Right forelimb (tissue), 1 donor: ENCODE results near the gene LMO1.

Experiments used
- DNase-seq: peaks from one replicate; pipeline ENCODE4 v3.0.0-alpha.2; 2018

LMO1 gene

DNA sequence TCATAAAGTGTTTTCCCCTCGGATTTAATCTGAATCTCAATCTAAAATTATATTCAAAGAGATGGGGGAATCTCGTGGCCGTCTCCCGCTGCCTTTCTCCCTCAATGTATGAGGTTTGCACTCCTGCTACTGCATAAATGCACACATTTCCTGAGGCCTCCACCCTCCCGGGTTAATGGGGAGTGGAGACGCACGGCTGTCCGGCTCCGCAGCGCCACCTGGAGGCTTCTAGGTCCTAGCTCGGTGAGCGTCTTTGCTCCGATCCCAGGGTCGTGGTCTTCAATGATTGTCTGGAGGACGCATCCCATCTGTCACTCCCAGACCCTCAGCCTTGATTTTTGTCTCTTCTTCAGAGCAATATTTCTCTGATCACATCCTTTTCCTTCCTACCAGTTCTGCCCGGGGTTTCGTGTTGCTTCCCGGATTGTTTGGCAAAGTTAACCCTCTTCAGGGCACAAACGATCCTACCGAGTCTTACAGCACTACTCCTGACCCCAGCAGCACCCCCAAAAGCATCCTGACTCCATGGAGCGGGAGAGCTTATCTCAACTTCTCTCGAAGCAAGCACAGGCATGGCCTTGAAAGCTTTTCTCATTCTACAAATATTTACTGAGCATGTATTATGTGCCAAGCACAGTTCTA lies at the start of gene LMO1:
TSS of gene LMO1 (minus strand) at position 110 of the 642 bp plus-strand sequence. CDS start 516 bp downstream, outside the sequence.
- DNase-seq: peak; percentile 88

DNA sequence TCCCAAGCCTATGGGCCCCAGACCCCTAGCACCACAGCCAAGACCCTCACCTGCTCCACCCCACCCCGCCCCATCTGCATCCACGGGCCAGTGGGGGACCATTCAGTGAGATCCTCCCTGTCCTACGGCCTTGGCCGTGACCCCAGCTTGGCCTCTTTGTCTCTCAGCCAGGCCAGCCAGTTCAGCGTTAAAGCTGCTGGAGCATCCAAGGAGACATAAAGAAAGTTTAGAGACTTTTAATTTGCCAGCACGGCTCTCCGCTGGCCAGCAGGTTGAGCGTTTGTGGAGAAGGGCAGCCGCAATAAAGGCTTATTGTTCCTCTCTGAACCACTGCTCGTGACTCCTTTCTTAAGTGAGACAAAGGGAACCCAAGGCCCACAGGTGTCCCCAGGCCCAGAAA lies 49.3 kb upstream of the LMO1 start:
- DNase-seq: peak; percentile 16

DNA sequence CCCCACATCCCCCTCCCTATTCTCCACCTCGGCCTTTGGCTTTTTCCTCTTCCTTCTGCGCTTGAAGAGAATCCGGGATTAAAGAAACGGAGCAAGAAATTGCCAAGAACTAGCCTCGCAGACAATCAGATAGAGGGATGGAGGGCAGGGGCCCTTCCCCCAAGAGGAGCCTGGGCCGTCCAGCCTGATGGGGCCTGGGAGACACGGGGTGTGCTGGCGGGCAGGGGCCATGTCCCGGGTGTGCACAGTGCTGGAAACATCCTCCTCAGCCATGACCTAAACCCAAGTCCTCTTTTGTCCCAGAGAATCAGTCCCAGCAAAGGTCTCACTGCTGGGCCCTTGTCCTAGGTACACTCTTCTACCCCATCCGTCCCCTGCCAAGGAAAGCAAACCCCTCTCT lies 47.7 kb upstream of the LMO1 start:
- peak; percentile 5 for DNase-seq

DNA sequence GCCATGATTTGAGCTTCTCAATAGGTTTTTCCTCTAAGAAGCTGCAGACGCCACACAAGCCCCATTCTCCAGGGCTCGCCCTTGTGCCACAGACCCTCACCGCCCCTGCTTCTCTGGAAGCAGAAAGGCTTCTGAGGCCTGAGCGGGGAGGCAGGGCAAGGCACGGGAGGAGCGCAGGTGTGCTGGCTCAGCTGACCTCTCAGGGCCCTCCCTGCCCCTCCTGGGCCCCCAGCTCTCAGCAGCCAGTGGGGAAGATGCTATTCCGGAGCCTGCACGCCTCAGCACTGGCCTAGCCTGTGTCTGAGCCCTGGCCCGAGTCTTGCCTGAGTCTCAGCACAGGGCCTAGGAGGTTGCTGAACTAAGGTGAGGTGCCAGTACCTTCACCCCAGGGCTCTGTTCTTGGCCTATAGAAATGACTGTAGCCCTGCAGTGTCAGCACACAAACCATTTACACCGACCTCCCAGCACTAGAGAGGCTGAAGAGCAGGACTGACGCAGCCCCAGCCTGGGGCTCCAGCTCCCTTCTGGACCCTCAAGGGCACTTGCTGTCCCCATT lies 47.1 kb upstream of the LMO1 start:
- DNase-seq: peak; percentile 10

DNA sequence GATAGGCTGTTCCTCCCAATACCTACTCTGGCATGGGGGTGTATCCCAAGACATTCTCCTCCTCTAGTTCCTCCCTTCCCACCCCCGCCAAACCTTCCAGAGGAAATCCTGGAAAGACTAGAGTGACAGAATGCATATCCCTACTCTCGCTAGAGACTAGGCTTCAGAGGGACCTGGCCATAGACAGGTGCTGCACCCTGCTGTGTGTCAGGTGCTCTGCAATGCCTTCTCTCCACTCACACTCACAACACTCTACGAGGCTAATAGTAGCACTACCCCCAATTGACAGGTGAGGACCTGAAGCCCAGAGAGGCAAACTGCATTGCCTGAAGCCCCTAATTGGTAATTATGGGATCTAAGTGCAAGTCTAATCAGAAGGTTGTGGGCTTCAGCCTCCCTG lies 46.2 kb upstream of the LMO1 start:
- peak; percentile 13 for DNase-seq

DNA sequence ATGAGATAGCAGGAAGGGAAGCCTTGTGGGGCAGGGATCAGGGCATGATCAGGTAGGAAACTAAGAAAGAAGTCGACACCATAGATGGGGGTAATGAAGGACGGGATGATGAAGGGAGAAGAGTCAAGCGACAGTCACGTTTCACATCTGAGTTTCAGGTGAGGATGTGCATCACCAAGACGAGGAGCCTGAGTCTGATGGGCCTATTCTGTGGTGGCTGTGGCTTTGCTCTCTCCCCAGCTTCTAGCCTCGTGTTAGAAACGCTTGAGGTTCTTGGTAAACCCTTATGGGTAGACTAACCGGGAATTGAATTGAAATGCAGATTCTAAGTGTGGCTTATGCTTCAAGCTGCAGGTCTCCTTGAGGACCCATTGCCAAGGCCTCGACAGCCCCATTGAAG lies 45.6 kb upstream of the LMO1 start:
- peak; percentile 7 for DNase-seq

DNA sequence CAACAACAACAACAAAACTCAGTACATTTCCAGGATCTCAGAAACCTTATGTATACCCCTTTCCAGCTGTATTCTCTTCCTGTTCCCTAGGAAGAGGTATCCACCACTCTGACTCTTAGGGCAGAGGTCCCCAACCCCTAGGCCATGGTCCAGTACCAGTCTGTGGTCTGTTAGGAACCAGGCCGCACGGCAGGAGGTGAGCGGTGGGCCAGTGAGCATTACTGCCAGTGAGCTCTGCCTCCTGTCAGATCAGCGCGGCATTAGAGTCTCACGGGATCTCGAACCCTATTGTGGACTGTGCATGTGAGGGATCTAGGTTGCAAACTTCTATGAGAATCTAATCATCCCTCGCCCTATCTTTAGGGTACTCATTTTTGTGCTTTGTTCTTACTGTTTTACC lies 43.9 kb upstream of the LMO1 start:
- no peak for DNase-seq

DNA sequence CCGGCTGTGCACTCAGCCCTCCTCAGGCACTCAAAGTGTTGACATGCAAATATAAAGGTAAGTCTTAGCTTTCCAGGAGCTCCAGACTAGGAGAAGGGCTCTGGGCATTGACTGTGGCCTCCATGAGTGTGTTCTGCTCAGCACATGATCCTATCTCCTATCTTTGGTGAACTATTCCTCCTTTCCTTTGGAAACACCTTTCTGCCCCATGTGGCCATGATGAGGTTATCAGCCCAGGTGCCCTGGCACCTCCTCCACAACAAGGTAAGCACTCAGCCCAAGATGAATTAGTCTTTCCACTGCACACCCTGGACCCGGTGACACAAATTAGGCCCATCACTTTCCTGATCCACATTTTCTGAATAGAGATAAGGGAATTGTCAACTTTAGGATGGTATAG lies 37.9 kb upstream of the LMO1 start:
- peak; percentile 11 for DNase-seq

DNA sequence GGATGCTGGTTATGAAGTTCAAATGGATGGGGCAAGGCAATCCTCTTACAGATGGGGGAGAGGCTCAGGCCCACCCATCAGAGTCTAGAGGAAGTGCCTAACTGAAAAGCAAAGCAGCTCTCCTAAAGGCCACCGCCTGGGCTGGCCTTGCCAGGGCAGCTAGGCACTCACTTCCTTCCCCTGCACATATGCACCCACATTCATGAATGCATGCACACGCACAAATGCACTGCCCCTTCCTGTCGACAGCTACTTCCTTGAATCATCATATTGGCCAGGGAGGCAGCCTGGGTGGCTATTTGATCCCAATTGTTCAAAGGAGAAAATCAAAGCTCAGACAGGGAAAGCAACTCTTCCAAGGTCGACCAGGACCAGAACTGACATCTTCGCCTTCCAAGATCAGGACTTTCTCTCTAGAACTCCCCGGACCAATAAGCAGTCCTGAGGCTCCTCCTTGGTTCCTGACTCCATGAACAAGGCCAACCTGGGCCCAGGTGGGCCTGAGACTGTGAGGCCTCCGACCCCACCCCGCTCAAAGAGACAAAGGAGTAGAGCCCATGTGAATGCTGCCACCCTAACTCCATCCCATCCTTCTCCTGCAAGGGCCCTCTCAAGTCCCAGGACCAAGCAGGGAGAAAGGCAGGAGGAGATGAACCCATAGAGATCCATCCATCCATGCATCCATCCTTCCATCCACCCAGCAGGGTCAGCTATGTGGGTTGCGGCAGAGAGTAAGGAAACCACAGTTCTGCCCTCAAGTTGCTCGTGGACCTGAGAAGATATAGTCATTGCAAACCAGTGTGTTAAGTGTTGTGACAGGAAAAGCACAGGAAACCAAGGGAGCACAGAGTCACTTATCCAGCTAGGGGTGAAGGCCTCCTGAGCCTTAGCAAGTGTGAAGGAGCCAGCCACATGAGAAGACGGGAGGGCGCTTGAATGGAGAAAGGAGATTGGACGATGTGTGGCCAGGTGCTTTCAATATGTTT lies 35.4 kb upstream of the LMO1 start:
- DNase-seq: peak; percentile 28

DNA sequence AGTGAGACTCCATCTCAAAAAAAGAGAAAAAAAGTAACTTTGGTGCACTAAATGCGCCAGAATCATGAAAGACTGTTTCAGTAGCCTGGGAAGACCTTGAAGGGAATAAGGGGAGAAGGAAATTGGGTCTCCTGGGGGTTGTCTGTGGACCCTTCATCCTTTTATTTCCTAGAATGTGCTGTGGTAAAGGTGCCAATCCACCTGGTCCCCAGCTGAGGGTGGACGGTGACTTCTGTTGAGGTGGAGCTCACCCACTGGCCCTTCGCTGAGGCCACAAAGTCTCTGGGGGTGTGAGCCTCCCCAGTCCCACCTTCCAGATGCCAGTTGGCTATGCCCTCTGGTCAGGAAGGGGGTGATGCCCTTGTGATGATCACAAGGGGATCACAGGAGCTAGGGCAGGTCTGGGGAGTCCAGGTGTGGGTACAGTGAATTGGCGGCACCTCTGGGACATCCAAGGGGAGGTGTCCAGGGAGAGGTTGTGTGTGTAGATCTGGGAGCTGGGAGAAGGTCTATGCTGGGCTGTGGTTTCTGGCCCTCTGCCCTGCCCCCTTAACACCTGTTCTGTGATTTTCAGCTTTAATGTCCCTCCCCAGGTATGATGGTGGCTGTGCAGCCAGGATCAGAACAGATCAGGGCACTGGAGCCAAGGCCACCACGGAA lies 34.2 kb upstream of the LMO1 start:
- peak; percentile 11 for DNase-seq

DNA sequence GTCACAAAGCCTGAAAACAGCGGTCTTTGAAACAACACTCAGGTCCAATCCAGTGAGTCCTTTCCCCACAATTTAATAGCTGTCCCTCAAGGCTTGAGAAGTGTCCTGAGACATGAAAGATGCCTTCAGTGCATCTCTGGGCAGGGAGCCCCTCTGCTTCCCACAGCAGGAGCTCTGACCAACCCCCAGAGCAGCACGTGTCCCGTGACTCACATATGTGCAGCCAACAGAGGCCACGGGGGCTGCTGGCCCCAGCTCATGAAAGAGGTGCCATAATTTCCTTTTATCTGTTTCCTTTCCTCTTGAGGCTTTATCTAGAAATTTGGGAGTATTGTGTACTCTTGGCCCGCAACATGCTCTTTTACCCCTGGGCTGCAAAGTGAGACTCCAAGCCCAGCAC lies 33.2 kb upstream of the LMO1 start:
- peak; percentile 22 for DNase-seq

DNA sequence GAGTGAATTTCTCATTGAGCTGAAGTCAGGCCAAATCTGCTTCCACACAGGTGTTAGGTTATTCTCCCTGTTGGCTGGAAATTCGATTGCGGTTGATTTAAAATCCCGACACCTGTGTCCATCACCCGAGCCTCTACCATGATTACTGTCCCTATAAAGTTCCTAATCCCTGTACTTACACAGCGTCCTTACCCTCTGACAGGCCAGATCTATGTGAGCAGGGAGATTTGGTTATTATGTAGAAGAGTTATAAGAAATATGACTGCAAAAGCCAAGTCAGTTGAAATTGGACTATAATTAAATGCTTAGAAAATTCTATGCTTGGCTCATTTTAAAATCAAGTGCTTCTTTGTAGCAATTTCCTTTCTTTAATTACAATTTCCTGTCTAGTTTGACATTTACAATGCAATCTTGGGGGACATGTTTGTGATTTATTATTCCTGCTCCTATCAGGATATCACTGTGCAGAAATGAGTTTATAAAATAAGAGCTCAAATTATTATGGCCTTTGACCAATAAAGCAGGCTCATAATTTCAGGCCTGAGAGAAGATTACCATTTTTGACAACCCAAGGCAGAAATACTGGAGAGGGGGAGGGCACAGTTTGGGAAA lies 32.5 kb upstream of the LMO1 start:
- DNase-seq: peak; percentile 22

DNA sequence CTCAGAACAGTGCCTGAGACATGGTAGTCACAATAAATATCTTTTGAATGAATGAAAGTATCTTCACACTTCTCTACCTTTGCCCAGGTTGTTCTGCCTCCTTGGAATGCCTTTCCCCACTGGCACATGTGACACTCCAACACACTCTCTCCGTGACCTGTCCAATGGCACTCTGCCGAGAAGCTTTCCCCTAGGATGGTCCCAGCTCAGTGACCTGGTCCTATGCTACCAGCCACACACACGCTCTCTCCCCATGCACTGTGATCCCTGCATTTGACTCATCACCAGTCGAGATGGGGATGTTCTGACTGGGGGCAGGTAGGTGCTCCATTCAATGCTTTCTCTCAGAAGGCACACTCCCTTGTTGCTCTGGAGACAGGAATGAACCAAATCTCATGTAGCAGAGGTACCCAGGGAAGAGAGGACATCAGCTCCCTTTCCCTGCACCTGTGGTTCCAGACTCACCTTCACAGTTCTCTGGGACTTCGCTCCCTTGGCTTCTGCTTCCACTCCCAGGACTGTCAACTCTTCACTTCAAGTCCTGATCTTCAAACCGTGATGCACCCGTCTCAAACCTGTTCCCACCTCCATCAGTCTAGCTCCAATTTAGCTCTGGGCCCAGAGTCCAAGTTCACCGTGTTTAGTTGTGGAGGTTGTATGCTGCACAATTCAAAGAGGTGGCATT lies 30.7 kb upstream of the LMO1 start:
- DNase-seq: peak; percentile 26

DNA sequence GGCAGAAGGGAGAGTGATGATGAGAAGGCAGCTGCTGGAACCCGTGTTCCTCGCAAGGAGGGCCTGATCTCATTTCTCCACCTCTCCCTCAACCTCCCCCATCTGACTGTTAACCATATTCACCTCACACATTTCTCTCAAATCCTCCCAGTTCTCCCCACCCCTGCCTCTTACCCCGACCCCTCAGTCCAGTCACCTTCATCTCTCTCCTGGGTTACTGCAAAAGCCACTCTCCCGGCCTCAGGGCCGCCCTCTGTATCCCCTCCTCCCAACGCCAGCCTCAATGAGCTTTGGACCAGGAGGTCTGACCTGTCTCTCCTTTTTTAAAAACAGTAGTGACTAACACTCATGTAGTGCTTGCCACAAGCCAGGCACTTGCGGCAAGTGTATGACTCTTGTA lies 29.5 kb upstream of the LMO1 start:
- peak; percentile 34 for DNase-seq

DNA sequence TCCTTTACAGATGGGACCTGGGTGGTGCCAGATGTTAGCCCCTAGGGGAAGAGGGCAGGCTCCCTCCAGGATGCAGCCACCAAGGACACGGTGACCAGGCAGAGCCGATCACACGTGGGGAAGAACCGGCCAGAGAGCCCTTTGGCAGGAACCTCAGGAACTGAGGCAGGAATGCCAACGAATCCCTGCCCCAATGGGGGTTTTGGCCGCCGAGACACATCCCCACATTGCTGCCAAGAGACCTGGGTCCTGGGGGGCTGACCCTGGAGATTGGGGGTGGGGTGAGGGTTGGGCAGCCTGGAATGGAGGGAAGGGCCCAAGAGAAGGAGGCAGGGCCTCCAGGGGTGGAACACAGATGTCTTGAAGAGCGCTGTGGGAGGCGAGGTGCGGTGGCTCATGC lies 28.7 kb upstream of the LMO1 start:
- no peak for DNase-seq

DNA sequence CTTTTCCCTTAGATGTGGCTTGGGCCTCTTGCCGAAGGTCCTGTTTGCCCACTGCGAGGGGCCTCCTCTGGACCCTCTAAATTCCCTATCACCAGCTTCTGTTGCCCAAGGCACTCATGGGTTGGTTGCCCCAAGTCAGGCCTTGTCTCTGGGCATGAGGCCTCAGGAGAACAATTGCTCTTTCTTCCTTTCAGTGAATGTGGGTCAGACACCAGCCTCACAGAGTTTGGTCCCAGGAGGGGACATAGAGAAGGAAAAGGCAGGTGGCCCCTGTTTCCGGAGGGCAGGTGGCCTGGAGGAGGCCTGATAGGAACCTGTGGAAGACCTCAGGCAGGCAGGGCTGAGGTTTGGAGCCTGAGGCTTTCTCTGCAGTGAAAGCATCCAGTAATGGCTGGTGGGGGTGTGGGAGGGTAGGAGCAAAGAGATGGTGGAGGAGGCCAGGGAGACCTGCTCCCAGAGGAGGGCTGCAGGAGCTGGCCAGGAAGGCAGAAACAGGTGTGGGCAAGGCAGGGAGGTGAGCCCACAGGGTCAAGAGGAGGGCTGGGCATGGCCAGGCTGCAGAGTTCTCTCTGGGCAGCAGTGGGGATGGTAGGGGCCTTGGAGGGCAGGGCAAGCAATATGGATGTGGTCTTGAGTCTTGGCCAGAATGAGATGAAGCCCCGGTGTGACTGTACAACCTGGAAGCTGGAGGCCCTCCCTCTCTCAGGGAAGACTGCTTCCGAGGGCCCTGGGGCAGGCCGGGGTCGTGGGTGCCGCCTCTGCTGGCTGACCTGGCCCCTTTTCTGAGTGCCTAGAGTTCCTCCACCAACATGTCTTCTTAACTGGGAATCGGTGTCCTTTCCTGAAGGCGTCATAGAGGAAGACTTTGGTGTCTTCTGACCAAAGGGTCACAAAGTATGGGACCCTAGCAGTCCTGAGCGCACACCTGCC lies 28.0 kb upstream of the LMO1 start:
- DNase-seq: peak; percentile 6

DNA sequence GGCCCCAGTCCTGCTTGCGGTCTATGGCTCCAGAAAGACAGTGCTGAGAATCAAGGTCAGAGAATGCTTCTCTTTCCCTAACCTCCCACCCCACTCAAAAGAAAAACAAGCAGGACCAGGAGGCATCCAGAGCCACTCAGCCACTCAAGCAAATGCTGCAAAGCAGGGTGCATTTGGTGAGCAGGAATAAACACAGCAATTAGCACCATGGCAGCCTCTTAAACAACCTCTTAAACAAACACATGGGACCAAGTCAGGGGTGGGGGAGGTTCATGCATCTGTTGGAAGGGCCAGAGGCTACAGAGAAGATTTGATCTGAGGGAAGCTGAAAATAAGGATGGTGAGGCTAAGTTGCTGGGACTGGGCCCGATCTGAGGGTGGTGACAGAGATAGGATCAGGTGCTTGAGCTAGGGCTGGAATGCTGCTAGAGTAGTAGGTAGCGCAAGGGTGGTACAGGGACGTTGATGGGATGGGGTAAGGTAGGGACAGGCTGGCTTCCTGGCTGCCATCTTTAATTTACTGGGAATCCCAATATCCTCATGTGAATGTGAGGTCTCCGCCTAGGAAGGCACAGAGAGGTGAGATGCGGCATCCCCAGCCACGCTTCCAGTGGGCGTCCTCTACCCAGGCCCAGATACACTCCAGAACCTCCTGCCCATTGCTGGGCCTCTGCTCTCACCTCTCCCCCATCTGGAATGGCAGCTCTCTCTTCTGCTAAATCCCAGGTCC lies 26.6 kb upstream of the LMO1 start:
- peak; percentile 17 for DNase-seq

DNA sequence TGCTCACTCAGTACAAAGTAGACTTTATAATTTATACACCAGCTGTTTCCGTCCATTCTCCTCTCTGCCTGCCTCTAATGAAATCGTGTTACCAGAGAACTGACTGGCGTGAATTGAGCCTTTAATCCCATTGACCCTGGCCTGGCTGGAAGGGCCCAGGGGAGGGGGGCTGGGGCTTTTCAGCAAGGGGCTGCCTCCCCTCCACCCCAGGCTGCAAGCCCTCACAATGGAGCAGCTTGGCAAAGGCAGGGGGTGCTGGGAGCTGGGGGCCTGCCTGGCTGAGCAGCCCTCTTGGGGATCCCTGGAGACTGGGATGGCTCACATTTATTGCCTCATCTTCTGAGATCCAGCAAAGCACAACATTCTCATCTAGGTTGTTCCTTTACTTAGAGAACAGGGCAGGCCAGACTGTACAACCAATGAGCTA lies 25.8 kb upstream of the LMO1 start:
- DNase-seq: no peak

DNA sequence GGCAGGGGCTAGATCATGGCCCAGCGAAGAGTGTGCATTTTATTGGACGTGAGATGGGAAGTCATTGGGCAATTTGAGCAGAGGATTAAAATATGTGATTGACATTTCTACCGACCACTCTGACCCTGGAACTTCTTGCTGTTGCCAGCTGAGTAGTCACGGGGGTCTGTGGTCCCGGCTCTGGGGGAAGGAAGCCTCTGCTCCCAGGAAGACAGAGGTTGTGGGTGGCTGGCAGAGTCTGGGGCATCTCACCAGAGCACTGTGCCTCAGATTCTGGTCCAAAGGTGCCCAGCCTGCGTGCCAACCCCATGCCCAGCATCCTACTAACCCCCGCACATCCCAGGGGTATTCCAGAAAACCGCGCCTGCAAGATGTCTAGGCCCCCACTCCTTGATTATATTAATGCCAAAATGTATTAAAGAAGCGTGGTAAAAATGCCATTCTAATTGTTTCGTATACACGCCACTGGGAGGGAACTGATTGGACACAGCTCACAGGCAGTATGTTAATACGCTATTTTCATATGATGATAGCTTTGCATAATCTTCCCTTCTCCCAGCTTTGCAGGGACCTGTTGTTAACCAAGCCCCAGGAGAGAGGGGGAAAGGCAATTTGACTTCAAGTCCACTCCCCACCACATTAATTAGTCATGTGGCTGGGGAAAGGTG lies 25.3 kb upstream of the LMO1 start:
- DNase-seq: peak; percentile 29
